ENCODE results near the gene ACSL1. TPM values are rescaled to one million over a fixed set of nuclear protein-coding genes. Genes with fewer than 3 reads are reported as not detected.
"Not testable (repeated sequence)": the region's sequence is repeated elsewhere in the genome, so short reads cannot be mapped to it uniquely, and the experiment has no call there.

The ACSL1 gene
- total RNA-seq, 2 donors from 2014 or later: 3.8 to 5.2 TPM

- Mint-ChIP-seq H3K27ac (no peak overlapping the region), H3K4me3 (no peak overlapping the region), H3K36me3 (ENCODE audit: low read depth) (no peaks in the 10 kb centered on the region), H3K9me3 (no peaks in the 10 kb centered on the region), H3K4me1 (peaks cover 6% of the 10 kb centered on the region), H3K27me3 (ENCODE audit: insufficient read depth) (no peaks in the 10 kb centered on the region)
- TF ChIP-seq CTCF (conservative IDR thresholded peaks at IDR 0.05): no peak
- 84 to 86% methylated on average over 7 to 8 of the region's 8 CpGs for WGBS, 2 experiments (ENCODE audit: insufficient coverage in 1 of 2, insufficient read length in 1 of 2)
- DNase-seq: no peak
- Histone ChIP-seq H3K9me3 (ENCODE audit: control insufficient read depth, low read length) (peaks cover 6% of the 10 kb centered on the region), H3K9ac (ENCODE audit: extremely low read depth, low read length, poor library complexity, severe bottlenecking) (no peak overlapping the region), H3K4me3 (ENCODE audit: low read length) (no peak overlapping the region), H3K4me1 (ENCODE audit: control insufficient read depth, insufficient read depth, low read length) (no peaks in the 10 kb centered on the region), H3K36me3 (ENCODE audit: control insufficient read depth, insufficient read depth, low read length) (peaks cover 46% of the 10 kb centered on the region), H3K27me3 (ENCODE audit: control insufficient read depth, insufficient read depth, low read length, poor library complexity, severe bottlenecking) (no peaks in the 10 kb centered on the region), H3K27ac (ENCODE audit: low read depth, low read length) (no peak overlapping the region)
These were observed 41.0 kb downstream of the ACSL1 start for GRCh38 chr4:184784628-184785257.

GRCh38 chr4:184782731-184783373 lies 42.9 kb downstream of the ACSL1 start:
- Histone ChIP-seq H3K4me3 (ENCODE audit: low read length) (no peak overlapping the region), H3K4me1 (ENCODE audit: control insufficient read depth, insufficient read depth, low read length) (no peaks in the 10 kb centered on the region), H3K27ac (ENCODE audit: low read depth, low read length) (no peak overlapping the region), H3K9ac (ENCODE audit: extremely low read depth, low read length, poor library complexity, severe bottlenecking) (no peak overlapping the region), H3K27me3 (ENCODE audit: control insufficient read depth, insufficient read depth, low read length, poor library complexity, severe bottlenecking) (no peaks in the 10 kb centered on the region), H3K9me3 (ENCODE audit: control insufficient read depth, low read length) (peaks cover 15% of the 10 kb centered on the region), H3K36me3 (ENCODE audit: control insufficient read depth, insufficient read depth, low read length) (peaks cover 44% of the 10 kb centered on the region)
- 86 to 94% methylated on average over 9 to 17 of the region's 17 CpGs for WGBS, 2 experiments (ENCODE audit: insufficient coverage in 1 of 2, insufficient read length in 1 of 2)
- Mint-ChIP-seq H3K4me1 (peaks cover 6% of the 10 kb centered on the region), H3K9me3 (peaks cover 6% of the 10 kb centered on the region), H3K27ac (no peak overlapping the region), H3K36me3 (ENCODE audit: low read depth) (peaks cover 4% of the 10 kb centered on the region), H3K27me3 (ENCODE audit: insufficient read depth) (no peaks in the 10 kb centered on the region), H3K4me3 (no peak overlapping the region)
- TF ChIP-seq CTCF (conservative IDR thresholded peaks at IDR 0.05): no peak
- no peak for DNase-seq

GRCh38 chr4:184779160-184779559 lies 46.6 kb downstream of the ACSL1 start:
- not testable (repeated sequence) for H3K9me3 Mint-ChIP-seq; H3K27me3 Mint-ChIP-seq (ENCODE audit: insufficient read depth); H3K36me3 Mint-ChIP-seq (ENCODE audit: low read depth)

More at GRCh38 chr4:184779160-184779559, 46.6 kb downstream of the ACSL1 start:
- not testable (repeated sequence) for H3K4me1 ChIP-seq (ENCODE audit: control insufficient read depth, insufficient read depth, low read length); H3K27me3 ChIP-seq (ENCODE audit: control insufficient read depth, insufficient read depth, low read length, poor library complexity, severe bottlenecking); H3K4me3 Mint-ChIP-seq; DNase-seq; H3K27ac ChIP-seq (ENCODE audit: low read depth, low read length); H3K4me3 ChIP-seq (ENCODE audit: low read length); H3K4me1 Mint-ChIP-seq; H3K27ac Mint-ChIP-seq; H3K9ac ChIP-seq (ENCODE audit: extremely low read depth, low read length, poor library complexity, severe bottlenecking)
- peaks cover 42% of the 10 kb centered on the region for H3K36me3 ChIP-seq (ENCODE audit: control insufficient read depth, insufficient read depth, low read length)
- peaks cover 15% of the 10 kb centered on the region for H3K9me3 ChIP-seq (ENCODE audit: control insufficient read depth, low read length)
- 80 to 89% methylated on average over 3 to 4 of the region's 4 CpGs for WGBS, 2 experiments (ENCODE audit: insufficient coverage in 1 of 2, insufficient read length in 1 of 2)
